ELR (cell line): ENCODE measurements around the gene TMEM120A.

Experiments
- DNase-seq: peaks from one replicate; pipeline ENCODE4 v3.0.0-alpha.2; 2015; ENCODE audit warnings: low read depth

TMEM120A gene

GRCh38 chr7:75995052-75995471, 667 bp upstream of the TMEM120A start:
- DNase-seq, result no peak

GRCh38 chr7:75993689-75994387, 557 bp downstream of the TMEM120A start:
- peak; percentile 60 for DNase-seq

GRCh38 chr7:75992083-75992755, 2.2 kb downstream of the TMEM120A start:
- no peak for DNase-seq

GRCh38 chr7:75991531-75992082, 2.8 kb downstream of the TMEM120A start:
- no peak for DNase-seq

- no peak for DNase-seq
Observed at GRCh38 chr7:75989500-75990388, 4.7 kb downstream of the TMEM120A start.

- no peak for DNase-seq
Observed at GRCh38 chr7:75988568-75989499, 5.6 kb downstream of the TMEM120A start.

GRCh38 chr7:75987805-75988567, 6.4 kb downstream of the TMEM120A start:
- no peak for DNase-seq

- no peak for DNase-seq
Observed at GRCh38 chr7:75987026-75987804, 7.2 kb downstream of the TMEM120A start.

GRCh38 chr7:75986147-75986781, 8.1 kb downstream of the TMEM120A start:
- DNase-seq, result no peak

GRCh38 chr7:75985518-75986146, 8.8 kb downstream of the TMEM120A start:
- DNase-seq, result no peak

GRCh38 chr7:75985009-75985517, 9.3 kb downstream of the TMEM120A start:
- no peak for DNase-seq

- no peak for DNase-seq
Observed at GRCh38 chr7:75984130-75985008, 10.0 kb downstream of the TMEM120A start.

GRCh38 chr7:75983471-75984129, 10.8 kb downstream of the TMEM120A start:
- DNase-seq, result no peak

- DNase-seq, result no peak
Observed at GRCh38 chr7:75982306-75983064, 11.9 kb downstream of the TMEM120A start.

GRCh38 chr7:75981453-75982305, 12.7 kb downstream of the TMEM120A start:
- no peak for DNase-seq

GRCh38 chr7:75981203-75981452, 13.3 kb downstream of the TMEM120A start:
- DNase-seq, result no peak
